KMS-11 (cell line): ENCODE data around the gene CEP131.

Source experiments
- H2AFZ ChIP-seq: fragments of 200-600 bp; sonication (generic); 2 replicates; pipeline ENCODE4 v1.6.1; 2016; ENCODE audit warnings: antibody characterized with exemption, mixed run types, low read depth
- H3K27ac ChIP-seq: fragments of 200-600 bp; sonication (generic); 2 replicates; pipeline ENCODE4 v1.6.1; 2016; ENCODE audit warnings: mild to moderate bottlenecking, mixed run types
- H3K27me3 ChIP-seq: fragments of 200-600 bp; sonication (generic); 2 replicates; pipeline ENCODE4 v1.6.1; 2017; ENCODE audit warnings: mild to moderate bottlenecking, low read depth, mixed run types, moderate library complexity; ENCODE audit not compliant: insufficient read depth
- H3K36me3 ChIP-seq: fragments of 200-600 bp; sonication (generic); 2 replicates; pipeline ENCODE4 v1.6.1; 2017; ENCODE audit warnings: mild to moderate bottlenecking, mixed run types; ENCODE audit not compliant: insufficient read depth
- H3K4me1 ChIP-seq: fragments of 200-600 bp; sonication (generic); 2 replicates; pipeline ENCODE4 v1.6.1; 2016; ENCODE audit warnings: mild to moderate bottlenecking, low read depth, mixed run types; ENCODE audit not compliant: poor library complexity, severe bottlenecking
- H3K4me2 ChIP-seq: fragments of 200-600 bp; sonication (generic); 2 replicates; pipeline ENCODE4 v1.7.0; 2016; ENCODE audit warnings: mild to moderate bottlenecking, mixed run types
- H3K4me3 ChIP-seq: fragments of 200-600 bp; sonication (generic); IDR thresholded peaks from 2 replicates; pipeline ENCODE4 v1.6.1; 2017; ENCODE audit warnings: low read depth, low read length, mixed read lengths; ENCODE audit not compliant: insufficient read depth
- H3K79me2 ChIP-seq: fragments of 200-600 bp; sonication (generic); 2 replicates; pipeline ENCODE4 v1.6.1; 2016; ENCODE audit warnings: low read depth, mixed run types; ENCODE audit not compliant: insufficient read depth
- H3K9ac ChIP-seq: fragments of 200-600 bp; sonication (generic); 2 replicates; pipeline ENCODE4 v1.6.1; 2016; ENCODE audit warnings: mild to moderate bottlenecking, mixed run types
- H4K20me1 ChIP-seq: fragments of 200-600 bp; sonication (generic); 2 replicates; pipeline ENCODE4 v1.6.1; 2016; ENCODE audit warnings: mild to moderate bottlenecking, mixed run types; ENCODE audit not compliant: insufficient read depth
- CTCF ChIP-seq: fragments of 200-600 bp; sonication (generic); conservative IDR thresholded peaks from 2 replicates; pipeline ENCODE4 v1.6.1; 2017; ENCODE audit warnings: low read depth, mild to moderate bottlenecking, antibody characterized with exemption, low read length, moderate library complexity, mixed read lengths

CEP131 gene

GRCh38 chr17:81178136-81179091, 44.4 kb downstream of the CEP131 start:
- H3K9ac ChIP-seq, result no peak overlapping the region
- H3K27me3 ChIP-seq, result peaks cover 96% of the 10 kb centered on the region
- H3K4me3 ChIP-seq, result no peak overlapping the region
- no peak for TF ChIP-seq CTCF
- no peak overlapping the region for H2AFZ ChIP-seq
- no peaks in the 10 kb centered on the region for H3K36me3 ChIP-seq
- H3K4me1 ChIP-seq, result no peaks in the 10 kb centered on the region
- no peak overlapping the region for H3K27ac ChIP-seq
- H4K20me1 ChIP-seq, result no peaks in the 10 kb centered on the region
- H3K79me2 ChIP-seq, result no peaks in the 10 kb centered on the region
- H3K4me2 ChIP-seq, result no peak overlapping the region

- Histone ChIP-seq H3K4me3 (no peak overlapping the region), H3K27ac (no peak overlapping the region), H3K79me2 (no peaks in the 10 kb centered on the region), H4K20me1 (no peaks in the 10 kb centered on the region), H2AFZ (no peak overlapping the region), H3K4me1 (no peaks in the 10 kb centered on the region), H3K9ac (no peak overlapping the region), H3K36me3 (no peaks in the 10 kb centered on the region), H3K4me2 (no peak overlapping the region), H3K27me3 (peaks cover 96% of the 10 kb centered on the region)
- TF ChIP-seq CTCF, result no peak
These were observed 46.1 kb downstream of the CEP131 start for GRCh38 chr17:81176666-81177065.

- no peaks in the 10 kb centered on the region for H4K20me1 ChIP-seq
- no peak for TF ChIP-seq CTCF
- peaks cover 95% of the 10 kb centered on the region for H3K27me3 ChIP-seq
- no peak overlapping the region for H3K9ac ChIP-seq
- no peak overlapping the region for H3K4me2 ChIP-seq
- H3K4me3 ChIP-seq, result no peak overlapping the region
- no peak overlapping the region for H3K27ac ChIP-seq
- H3K4me1 ChIP-seq, result no peaks in the 10 kb centered on the region
- H2AFZ ChIP-seq, result no peak overlapping the region
- no peaks in the 10 kb centered on the region for H3K36me3 ChIP-seq
- H3K79me2 ChIP-seq, result no peaks in the 10 kb centered on the region
These were observed 49.0 kb downstream of the CEP131 start for GRCh38 chr17:81173762-81174155.

GRCh38 chr17:81173052-81173761, 49.6 kb downstream of the CEP131 start:
- Histone ChIP-seq H2AFZ (no peak overlapping the region), H3K9ac (no peak overlapping the region), H3K36me3 (no peaks in the 10 kb centered on the region), H3K27ac (no peak overlapping the region), H4K20me1 (no peaks in the 10 kb centered on the region), H3K79me2 (no peaks in the 10 kb centered on the region), H3K27me3 (peaks cover 95% of the 10 kb centered on the region), H3K4me3 (no peak overlapping the region), H3K4me2 (no peak overlapping the region), H3K4me1 (no peaks in the 10 kb centered on the region)
- no peak for TF ChIP-seq CTCF
